GM23338 (cell line): ENCODE measurements around the gene ATP2A3. TPM values are rescaled to one million over a fixed set of nuclear protein-coding genes. Genes with fewer than 3 reads are reported as not detected.

Experiments
- ATAC-seq: fragments of 200-7000 bp; cut with Tn5 transposase; 3 replicates; pipeline ENCODE4 v1.9.1; 2020
- DNase-seq: peaks from one replicate; pipeline ENCODE4 v3.0.0-alpha.2; 2015; ENCODE audit warnings: low spot score
- H2AFZ ChIP-seq: fragments of 200-600 bp; sonication (generic); 2 replicates; pipeline ENCODE4 v1.8.0; 2016; ENCODE audit warnings: antibody characterized with exemption, mild to moderate bottlenecking, moderate library complexity
- H3F3A ChIP-seq: fragments of 200-600 bp; sonication (generic); replicated peaks from 2 replicates; pipeline ENCODE4 v1.8.0; 2017; ENCODE audit warnings: antibody characterized with exemption, mixed run types, low read depth
- H3K27ac ChIP-seq: fragments of 200-600 bp; sonication (generic); 2 replicates; pipeline ENCODE4 v1.6.1; 2016; ENCODE audit warnings: low read depth
- H3K27me3 ChIP-seq: fragments of 200-600 bp; sonication (generic); 2 replicates; pipeline ENCODE4 v1.8.0; 2016; ENCODE audit warnings: mild to moderate bottlenecking, mixed run types, moderate library complexity; ENCODE audit not compliant: insufficient read depth
- H3K36me3 ChIP-seq: fragments of 200-600 bp; sonication (generic); 2 replicates; pipeline ENCODE4 v1.8.0; 2016; ENCODE audit warnings: mild to moderate bottlenecking; ENCODE audit not compliant: insufficient read depth
- H3K4me1 ChIP-seq: fragments of 200-600 bp; sonication (generic); 2 replicates; pipeline ENCODE4 v1.8.0; 2016; ENCODE audit warnings: mild to moderate bottlenecking, moderate library complexity; ENCODE audit not compliant: insufficient read depth
- H3K4me2 ChIP-seq: fragments of 200-600 bp; sonication (generic); 2 replicates; pipeline ENCODE4 v1.7.1; 2017; ENCODE audit warnings: mixed run types
- H3K4me3 ChIP-seq: fragments of 200-600 bp; sonication (generic); 2 replicates; pipeline ENCODE4 v1.6.1; 2016; ENCODE audit warnings: mixed run types
- H3K79me2 ChIP-seq: fragments of 200-600 bp; sonication (generic); replicated peaks from 2 replicates; pipeline ENCODE4 v1.8.0; 2017; ENCODE audit warnings: mild to moderate bottlenecking; ENCODE audit not compliant: insufficient read depth
- H3K9me2 ChIP-seq: fragments of 200-600 bp; sonication (generic); 2 replicates; pipeline ENCODE4 v1.8.0; 2017; ENCODE audit not compliant: insufficient read depth
- H4K20me1 ChIP-seq: fragments of 200-600 bp; sonication (generic); replicated peaks from 2 replicates; pipeline ENCODE4 v1.8.0; 2017; ENCODE audit warnings: mild to moderate bottlenecking; ENCODE audit not compliant: insufficient read depth
- H3K27ac Mint-ChIP-seq: 2 replicates; pipeline ENCODE4 v1.8.0; 2020; ENCODE audit warnings: inconsistent platforms, mild to moderate bottlenecking, moderate library complexity, mixed read lengths
- H3K27me3 Mint-ChIP-seq: 3 replicates; pipeline ENCODE4 v1.8.0; 2022; ENCODE audit warnings: low read depth, mild to moderate bottlenecking, moderate library complexity, mixed read lengths, inconsistent platforms; ENCODE audit not compliant: insufficient read depth, poor library complexity
- H3K36me3 Mint-ChIP-seq: 3 replicates; pipeline ENCODE4 v1.8.0; 2021; ENCODE audit warnings: low read depth, mild to moderate bottlenecking, inconsistent platforms, moderate library complexity, mixed read lengths
- H3K4me1 Mint-ChIP-seq: 3 replicates; pipeline ENCODE4 v1.8.0; 2020; ENCODE audit warnings: mild to moderate bottlenecking, inconsistent platforms, mixed read lengths
- H3K4me3 Mint-ChIP-seq: 3 replicates; pipeline ENCODE4 v1.8.0; 2021; ENCODE audit warnings: moderate library complexity, mild to moderate bottlenecking, inconsistent platforms, mixed read lengths
- H3K9me3 Mint-ChIP-seq: 3 replicates; pipeline ENCODE4 v1.8.0; 2020; ENCODE audit warnings: moderate library complexity, mild to moderate bottlenecking, inconsistent platforms, mixed read lengths
- CREB1 ChIP-seq: fragments of 250-450 bp; sonication (Bioruptor Pico); IDR thresholded peaks from 2 replicates; pipeline ENCODE4 v1.5.0; 2020; ENCODE audit warnings: low read depth, mild to moderate bottlenecking, moderate library complexity
- CTCF ChIP-seq, 2 experiments: fragments of 200-600 bp in 1 of 2; sonication (generic) in 1 of 2; conservative IDR thresholded peaks; 2 replicates each; pipeline versions ENCODE4 v1.5.1 to v1.6.1; 2016 to 2017; ENCODE audit warnings: antibody characterized with exemption in 2 of 2, low read depth in 2 of 2, mild to moderate bottlenecking in 2 of 2, moderate library complexity in 1 of 2
- EZH2 ChIP-seq: fragments of 200-600 bp; sonication (generic); IDR thresholded peaks from one replicate; pipeline ENCODE4 v1.8.0; 2017; ENCODE audit warnings: antibody characterized with exemption, mild to moderate bottlenecking, low read depth; ENCODE audit not compliant: unreplicated experiment
- JUNB ChIP-seq: IDR thresholded peaks from one replicate; pipeline ENCODE4 v1.6.1; 2016; ENCODE audit warnings: antibody characterized with exemption; ENCODE audit not compliant: unreplicated experiment
- NANOG ChIP-seq: IDR thresholded peaks from 2 replicates; pipeline ENCODE4 v1.6.1; 2016; ENCODE audit warnings: antibody characterized with exemption, borderline replicate concordance
- POLR2AphosphoS5 ChIP-seq: IDR thresholded peaks from 2 replicates; pipeline ENCODE4 v1.6.1; 2016; ENCODE audit warnings: antibody characterized with exemption, low read depth
- STAT1 ChIP-seq: IDR thresholded peaks from one replicate; pipeline ENCODE4 v1.6.1; 2016; ENCODE audit warnings: antibody characterized with exemption; ENCODE audit not compliant: unreplicated experiment
- ZNF114 ChIP-seq: fragments of 250-450 bp; sonication (Bioruptor Pico); IDR thresholded peaks from 2 replicates; pipeline ENCODE4 v1.5.0; 2020; ENCODE audit warnings: mild to moderate bottlenecking, moderate library complexity
- ZNF331 ChIP-seq: fragments of 250-450 bp; sonication (Bioruptor Pico); IDR thresholded peaks from 2 replicates; pipeline ENCODE4 v1.5.0; 2020; ENCODE audit warnings: low read depth, mild to moderate bottlenecking, moderate library complexity
- polyA plus RNA-seq: library from polyadenylated mRNA; unstranded; fragments of >200 nt; fragmentation: Nextera tagmentation; extraction: Ambion mirVana; gene quantifications from 2 replicates; pipeline ENCODE4 v1.2.1, GENCODE V29; 2016
- total RNA-seq: library from RNA; depleted of rRNA; stranded (reverse); fragments of >200 nt; shearing (Covaris generic); gene quantifications from 2 replicates; pipeline ENCODE4 v1.2.3, GENCODE V29; 2014
- TF ChIP-seq, protein P1 (sequence below): fragments of 250-450 bp; sonication (Bioruptor Pico); IDR thresholded peaks from 2 replicates; pipeline ENCODE4 v1.5.0; 2020; ENCODE audit warnings: mild to moderate bottlenecking, moderate library complexity
- TF ChIP-seq, protein P2 (sequence below): IDR thresholded peaks from 2 replicates; pipeline ENCODE4 v1.6.1; 2016; ENCODE audit warnings: antibody characterized with exemption
- TF ChIP-seq, protein P3 (sequence below): IDR thresholded peaks from one replicate; pipeline ENCODE4 v1.6.1; 2018; ENCODE audit warnings: antibody characterized with exemption; ENCODE audit not compliant: unreplicated experiment

ATP2A3 gene
- total and polyA plus RNA-seq, 2 experiments from 2014 or later, result 9.6 to 35.2 TPM

GRCh38 chr17:3995067-3995466, 30.8 kb upstream of the ATP2A3 start (continued):
- TF ChIP-seq EZH2, result no peak
- TF ChIP-seq, protein P1, sequence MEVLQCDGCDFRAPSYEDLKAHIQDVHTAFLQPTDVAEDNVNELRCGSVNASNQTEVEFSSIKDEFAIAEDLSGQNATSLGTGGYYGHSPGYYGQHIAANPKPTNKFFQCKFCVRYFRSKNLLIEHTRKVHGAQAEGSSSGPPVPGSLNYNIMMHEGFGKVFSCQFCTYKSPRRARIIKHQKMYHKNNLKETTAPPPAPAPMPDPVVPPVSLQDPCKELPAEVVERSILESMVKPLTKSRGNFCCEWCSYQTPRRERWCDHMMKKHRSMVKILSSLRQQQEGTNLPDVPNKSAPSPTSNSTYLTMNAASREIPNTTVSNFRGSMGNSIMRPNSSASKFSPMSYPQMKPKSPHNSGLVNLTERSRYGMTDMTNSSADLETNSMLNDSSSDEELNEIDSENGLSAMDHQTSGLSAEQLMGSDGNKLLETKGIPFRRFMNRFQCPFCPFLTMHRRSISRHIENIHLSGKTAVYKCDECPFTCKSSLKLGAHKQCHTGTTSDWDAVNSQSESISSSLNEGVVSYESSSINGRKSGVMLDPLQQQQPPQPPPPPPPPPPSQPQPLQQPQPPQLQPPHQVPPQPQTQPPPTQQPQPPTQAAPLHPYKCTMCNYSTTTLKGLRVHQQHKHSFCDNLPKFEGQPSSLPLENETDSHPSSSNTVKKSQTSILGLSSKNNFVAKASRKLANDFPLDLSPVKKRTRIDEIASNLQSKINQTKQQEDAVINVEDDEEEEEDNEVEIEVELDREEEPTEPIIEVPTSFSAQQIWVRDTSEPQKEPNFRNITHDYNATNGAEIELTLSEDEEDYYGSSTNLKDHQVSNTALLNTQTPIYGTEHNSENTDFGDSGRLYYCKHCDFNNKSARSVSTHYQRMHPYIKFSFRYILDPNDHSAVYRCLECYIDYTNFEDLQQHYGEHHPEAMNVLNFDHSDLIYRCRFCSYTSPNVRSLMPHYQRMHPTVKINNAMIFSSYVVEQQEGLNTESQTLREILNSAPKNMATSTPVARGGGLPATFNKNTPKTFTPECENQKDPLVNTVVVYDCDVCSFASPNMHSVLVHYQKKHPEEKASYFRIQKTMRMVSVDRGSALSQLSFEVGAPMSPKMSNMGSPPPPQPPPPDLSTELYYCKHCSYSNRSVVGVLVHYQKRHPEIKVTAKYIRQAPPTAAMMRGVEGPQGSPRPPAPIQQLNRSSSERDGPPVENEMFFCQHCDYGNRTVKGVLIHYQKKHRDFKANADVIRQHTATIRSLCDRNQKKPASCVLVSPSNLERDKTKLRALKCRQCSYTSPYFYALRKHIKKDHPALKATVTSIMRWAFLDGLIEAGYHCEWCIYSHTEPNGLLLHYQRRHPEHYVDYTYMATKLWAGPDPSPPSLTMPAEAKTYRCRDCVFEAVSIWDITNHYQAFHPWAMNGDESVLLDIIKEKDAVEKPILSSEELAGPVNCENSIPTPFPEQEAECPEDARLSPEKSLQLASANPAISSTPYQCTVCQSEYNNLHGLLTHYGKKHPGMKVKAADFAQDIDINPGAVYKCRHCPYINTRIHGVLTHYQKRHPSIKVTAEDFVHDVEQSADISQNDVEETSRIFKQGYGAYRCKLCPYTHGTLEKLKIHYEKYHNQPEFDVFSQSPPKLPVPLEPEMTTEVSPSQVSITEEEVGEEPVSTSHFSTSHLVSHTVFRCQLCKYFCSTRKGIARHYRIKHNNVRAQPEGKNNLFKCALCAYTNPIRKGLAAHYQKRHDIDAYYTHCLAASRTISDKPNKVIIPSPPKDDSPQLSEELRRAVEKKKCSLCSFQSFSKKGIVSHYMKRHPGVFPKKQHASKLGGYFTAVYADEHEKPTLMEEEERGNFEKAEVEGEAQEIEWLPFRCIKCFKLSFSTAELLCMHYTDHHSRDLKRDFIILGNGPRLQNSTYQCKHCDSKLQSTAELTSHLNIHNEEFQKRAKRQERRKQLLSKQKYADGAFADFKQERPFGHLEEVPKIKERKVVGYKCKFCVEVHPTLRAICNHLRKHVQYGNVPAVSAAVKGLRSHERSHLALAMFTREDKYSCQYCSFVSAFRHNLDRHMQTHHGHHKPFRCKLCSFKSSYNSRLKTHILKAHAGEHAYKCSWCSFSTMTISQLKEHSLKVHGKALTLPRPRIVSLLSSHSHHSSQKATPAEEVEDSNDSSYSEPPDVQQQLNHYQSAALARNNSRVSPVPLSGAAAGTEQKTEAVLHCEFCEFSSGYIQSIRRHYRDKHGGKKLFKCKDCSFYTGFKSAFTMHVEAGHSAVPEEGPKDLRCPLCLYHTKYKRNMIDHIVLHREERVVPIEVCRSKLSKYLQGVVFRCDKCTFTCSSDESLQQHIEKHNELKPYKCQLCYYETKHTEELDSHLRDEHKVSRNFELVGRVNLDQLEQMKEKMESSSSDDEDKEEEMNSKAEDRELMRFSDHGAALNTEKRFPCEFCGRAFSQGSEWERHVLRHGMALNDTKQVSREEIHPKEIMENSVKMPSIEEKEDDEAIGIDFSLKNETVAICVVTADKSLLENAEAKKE (CRISPR knock-in tag), result no peak
- no peak for TF ChIP-seq ZNF331 (CRISPR knock-in tag)
- TF ChIP-seq POLR2AphosphoS5, result no peak
- no peak for TF ChIP-seq ZNF114

- ATAC-seq (no peak), DNase-seq (no peak)
- Mint-ChIP-seq H3K9me3 (no peaks in the 10 kb centered on the region), H3K4me3 (no peak overlapping the region), H3K27ac (no peak overlapping the region), H3K4me1 (peaks cover 7% of the 10 kb centered on the region; the same call in 2 of the 3 replicates), H3K36me3 (no peaks in the 10 kb centered on the region), H3K27me3 (peaks cover 5% of the 10 kb centered on the region)
- H3K27me3 ChIP-seq, result no peaks in the 10 kb centered on the region
- no peak overlapping the region for H3K27ac ChIP-seq
- H2AFZ ChIP-seq, result no peak overlapping the region
- no peaks in the 10 kb centered on the region for H3K79me2 ChIP-seq
- H3K4me1 ChIP-seq, result no peaks in the 10 kb centered on the region; the same call in 1 of the 2 replicates
- H3K4me2 ChIP-seq, result no peak overlapping the region
- H3K9me2 ChIP-seq, result no peaks in the 10 kb centered on the region
- H3K36me3 ChIP-seq, result no peaks in the 10 kb centered on the region
- no peaks in the 10 kb centered on the region for H3F3A ChIP-seq
- H4K20me1 ChIP-seq, result no peaks in the 10 kb centered on the region
- H3K4me3 ChIP-seq, result no peak overlapping the region
- TF ChIP-seq JUNB, result no peak
- no peak for TF ChIP-seq ZNF331 (CRISPR knock-in tag)
- no peak for TF ChIP-seq EZH2
- TF ChIP-seq NANOG, result no peak
- TF ChIP-seq STAT1, result no peak
- TF ChIP-seq, protein P2, sequence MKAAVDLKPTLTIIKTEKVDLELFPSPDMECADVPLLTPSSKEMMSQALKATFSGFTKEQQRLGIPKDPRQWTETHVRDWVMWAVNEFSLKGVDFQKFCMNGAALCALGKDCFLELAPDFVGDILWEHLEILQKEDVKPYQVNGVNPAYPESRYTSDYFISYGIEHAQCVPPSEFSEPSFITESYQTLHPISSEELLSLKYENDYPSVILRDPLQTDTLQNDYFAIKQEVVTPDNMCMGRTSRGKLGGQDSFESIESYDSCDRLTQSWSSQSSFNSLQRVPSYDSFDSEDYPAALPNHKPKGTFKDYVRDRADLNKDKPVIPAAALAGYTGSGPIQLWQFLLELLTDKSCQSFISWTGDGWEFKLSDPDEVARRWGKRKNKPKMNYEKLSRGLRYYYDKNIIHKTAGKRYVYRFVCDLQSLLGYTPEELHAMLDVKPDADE, result no peak
- TF ChIP-seq, protein P3, sequence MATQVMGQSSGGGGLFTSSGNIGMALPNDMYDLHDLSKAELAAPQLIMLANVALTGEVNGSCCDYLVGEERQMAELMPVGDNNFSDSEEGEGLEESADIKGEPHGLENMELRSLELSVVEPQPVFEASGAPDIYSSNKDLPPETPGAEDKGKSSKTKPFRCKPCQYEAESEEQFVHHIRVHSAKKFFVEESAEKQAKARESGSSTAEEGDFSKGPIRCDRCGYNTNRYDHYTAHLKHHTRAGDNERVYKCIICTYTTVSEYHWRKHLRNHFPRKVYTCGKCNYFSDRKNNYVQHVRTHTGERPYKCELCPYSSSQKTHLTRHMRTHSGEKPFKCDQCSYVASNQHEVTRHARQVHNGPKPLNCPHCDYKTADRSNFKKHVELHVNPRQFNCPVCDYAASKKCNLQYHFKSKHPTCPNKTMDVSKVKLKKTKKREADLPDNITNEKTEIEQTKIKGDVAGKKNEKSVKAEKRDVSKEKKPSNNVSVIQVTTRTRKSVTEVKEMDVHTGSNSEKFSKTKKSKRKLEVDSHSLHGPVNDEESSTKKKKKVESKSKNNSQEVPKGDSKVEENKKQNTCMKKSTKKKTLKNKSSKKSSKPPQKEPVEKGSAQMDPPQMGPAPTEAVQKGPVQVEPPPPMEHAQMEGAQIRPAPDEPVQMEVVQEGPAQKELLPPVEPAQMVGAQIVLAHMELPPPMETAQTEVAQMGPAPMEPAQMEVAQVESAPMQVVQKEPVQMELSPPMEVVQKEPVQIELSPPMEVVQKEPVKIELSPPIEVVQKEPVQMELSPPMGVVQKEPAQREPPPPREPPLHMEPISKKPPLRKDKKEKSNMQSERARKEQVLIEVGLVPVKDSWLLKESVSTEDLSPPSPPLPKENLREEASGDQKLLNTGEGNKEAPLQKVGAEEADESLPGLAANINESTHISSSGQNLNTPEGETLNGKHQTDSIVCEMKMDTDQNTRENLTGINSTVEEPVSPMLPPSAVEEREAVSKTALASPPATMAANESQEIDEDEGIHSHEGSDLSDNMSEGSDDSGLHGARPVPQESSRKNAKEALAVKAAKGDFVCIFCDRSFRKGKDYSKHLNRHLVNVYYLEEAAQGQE, result no peak
- TF ChIP-seq POLR2AphosphoS5, result no peak
- no peak for TF ChIP-seq CTCF (conservative IDR thresholded peaks at IDR 0.05; ENCODE audit: low read depth in 2 of 2)
- TF ChIP-seq ZNF114, result no peak
- TF ChIP-seq CREB1, result no peak
These were observed 30.0 kb upstream of the ATP2A3 start for GRCh38 chr17:3994221-3994576.
